Epithelial cell of esophagus (primary cell): ENCODE measurements around the gene FDXACB1.
"Not testable (repeated sequence)": the region's sequence is repeated elsewhere in the genome, so short reads cannot be mapped to it uniquely, and the experiment has no call there.

Experiments
- DNase-seq: peaks from one replicate; pipeline ENCODE4 v3.0.0; 2010; ENCODE audit warnings: low read depth
- H3K4me3 ChIP-seq: 2 replicates; pipeline ENCODE4 v1.5.1; 2011; ENCODE audit warnings: mild to moderate bottlenecking, low read length, control low read depth
- TF ChIP-seq, protein P1 (sequence below): IDR thresholded peaks from 2 replicates; pipeline ENCODE4 v1.5.1; 2011; ENCODE audit warnings: low read depth, mild to moderate bottlenecking, low read length, control low read depth, inconsistent platforms; ENCODE audit not compliant: insufficient read depth; ENCODE audit errors: missing control alignments

FDXACB1 gene

DNA sequence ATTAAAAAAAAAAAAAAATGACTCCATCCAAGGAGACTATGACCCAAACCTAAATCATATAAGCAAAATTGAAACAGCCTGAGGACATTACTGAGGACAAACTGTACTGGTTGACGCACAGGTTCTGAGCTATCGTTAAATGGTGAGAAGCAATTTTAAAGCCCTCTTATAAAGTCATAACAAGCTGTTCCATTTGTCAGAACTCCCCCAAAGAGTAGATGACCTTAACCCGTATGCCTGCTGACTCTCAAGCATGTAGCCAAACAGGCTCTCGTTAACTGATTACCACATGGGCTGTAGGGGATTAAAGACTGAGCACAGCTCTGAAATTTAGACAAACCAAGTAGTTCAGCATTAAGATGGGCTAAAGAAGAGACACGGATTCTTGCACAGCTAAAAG is 30.4 kb upstream of the FDXACB1 start:
- TF ChIP-seq, protein P1, sequence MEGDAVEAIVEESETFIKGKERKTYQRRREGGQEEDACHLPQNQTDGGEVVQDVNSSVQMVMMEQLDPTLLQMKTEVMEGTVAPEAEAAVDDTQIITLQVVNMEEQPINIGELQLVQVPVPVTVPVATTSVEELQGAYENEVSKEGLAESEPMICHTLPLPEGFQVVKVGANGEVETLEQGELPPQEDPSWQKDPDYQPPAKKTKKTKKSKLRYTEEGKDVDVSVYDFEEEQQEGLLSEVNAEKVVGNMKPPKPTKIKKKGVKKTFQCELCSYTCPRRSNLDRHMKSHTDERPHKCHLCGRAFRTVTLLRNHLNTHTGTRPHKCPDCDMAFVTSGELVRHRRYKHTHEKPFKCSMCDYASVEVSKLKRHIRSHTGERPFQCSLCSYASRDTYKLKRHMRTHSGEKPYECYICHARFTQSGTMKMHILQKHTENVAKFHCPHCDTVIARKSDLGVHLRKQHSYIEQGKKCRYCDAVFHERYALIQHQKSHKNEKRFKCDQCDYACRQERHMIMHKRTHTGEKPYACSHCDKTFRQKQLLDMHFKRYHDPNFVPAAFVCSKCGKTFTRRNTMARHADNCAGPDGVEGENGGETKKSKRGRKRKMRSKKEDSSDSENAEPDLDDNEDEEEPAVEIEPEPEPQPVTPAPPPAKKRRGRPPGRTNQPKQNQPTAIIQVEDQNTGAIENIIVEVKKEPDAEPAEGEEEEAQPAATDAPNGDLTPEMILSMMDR, result no peak
- peak; percentile 5 for DNase-seq
- H3K4me3 ChIP-seq, result peak overlapping the region; percentile 51

DNA sequence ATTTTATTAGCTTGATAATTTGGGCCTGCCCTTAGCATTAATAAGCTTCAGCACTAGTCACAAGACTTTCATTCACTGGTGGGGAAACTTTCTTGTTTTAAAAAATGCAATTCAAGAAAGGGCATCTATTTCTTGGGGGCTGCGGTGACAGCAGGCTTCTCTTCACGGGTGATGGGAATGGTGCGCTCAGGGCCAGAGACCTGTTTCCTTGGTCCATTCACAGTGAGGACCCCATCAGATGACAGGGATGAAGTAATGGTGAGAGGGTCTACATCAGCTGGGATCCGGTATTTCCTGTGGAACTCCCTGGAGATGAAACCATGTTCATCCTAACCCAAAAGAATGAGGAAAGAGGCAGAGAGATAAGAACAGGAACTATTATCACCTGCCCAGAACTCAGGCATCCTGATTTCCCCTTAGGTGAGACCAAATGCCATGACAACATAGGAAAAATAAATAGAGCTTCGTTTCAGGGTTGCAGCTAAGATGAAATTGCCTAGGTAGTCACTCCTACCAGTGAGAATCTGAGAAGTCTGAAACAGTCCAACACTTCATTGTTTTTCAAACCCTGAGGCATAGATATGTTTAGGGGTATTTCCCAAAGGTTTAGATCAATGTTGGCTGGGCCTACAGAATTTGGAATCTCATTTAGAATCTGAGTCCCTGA is 29.8 kb upstream of the FDXACB1 start:
- H3K4me3 ChIP-seq, result no peak overlapping the region
- TF ChIP-seq, protein P1, result no peak
- DNase-seq, result no peak

DNA sequence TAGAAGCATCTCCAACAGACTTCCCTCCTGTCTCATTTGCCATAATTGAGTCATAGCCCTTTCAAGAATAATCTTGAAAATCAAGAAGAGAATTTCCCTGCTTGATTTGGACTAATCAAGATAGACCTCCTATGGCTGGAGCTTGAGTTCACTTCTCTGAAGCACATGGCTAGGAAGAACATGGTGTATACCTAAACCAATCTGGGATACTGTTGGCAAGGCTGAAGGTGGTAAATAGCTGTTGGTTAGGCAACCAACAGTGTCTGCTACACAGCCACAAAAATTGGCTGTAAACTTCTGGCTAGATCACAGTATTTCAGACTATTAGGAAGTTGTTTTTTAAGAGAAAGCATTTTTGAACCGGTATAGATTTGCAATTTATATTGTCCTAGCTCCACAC is 27.7 kb upstream of the FDXACB1 start:
- TF ChIP-seq, protein P1, result no peak
- no peak overlapping the region for H3K4me3 ChIP-seq
- DNase-seq, result no peak

DNA sequence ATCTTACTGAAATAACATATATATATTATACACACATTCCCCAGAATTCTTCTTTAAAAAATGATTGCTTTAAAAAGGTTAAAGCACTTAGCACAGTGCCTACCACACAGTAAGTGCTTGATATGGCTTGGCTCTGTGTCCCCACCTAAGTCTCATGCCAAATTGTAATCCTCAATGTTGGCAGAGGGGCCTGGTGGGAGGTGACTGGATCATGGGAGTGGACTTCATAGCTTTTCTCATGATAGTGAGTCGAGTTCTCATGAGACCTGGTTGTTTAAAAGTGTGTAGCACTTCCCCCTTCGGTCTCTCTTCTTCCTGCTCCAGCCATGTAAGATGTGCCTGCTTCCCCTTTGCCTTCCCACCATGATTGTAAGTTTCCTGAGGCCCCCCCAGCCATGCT is 26.4 kb upstream of the FDXACB1 start:
- H3K4me3 ChIP-seq, result no peak overlapping the region
- TF ChIP-seq, protein P1, result no peak
- DNase-seq, result no peak

DNA sequence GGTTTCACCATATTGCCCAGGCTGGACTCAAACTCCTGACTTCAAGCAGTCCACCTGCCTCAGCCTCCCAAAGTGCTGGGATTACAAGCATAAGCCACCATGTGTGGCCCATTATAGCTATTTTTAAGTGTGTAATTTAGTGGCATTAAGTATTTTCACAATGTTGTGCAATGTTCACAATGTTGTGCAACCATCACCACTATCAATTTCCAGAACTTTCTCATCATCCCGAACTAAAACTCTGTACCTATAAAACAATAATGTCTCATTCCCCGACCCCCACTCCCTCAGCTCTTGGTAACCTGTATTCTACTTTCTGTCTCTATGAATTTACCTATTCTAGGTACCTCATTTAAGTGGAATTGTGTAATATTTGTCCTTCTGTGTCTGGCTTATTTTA is 7.9 kb upstream of the FDXACB1 start:
- no peak overlapping the region for H3K4me3 ChIP-seq
- no peak for DNase-seq
- TF ChIP-seq, protein P1, result no peak

DNA sequence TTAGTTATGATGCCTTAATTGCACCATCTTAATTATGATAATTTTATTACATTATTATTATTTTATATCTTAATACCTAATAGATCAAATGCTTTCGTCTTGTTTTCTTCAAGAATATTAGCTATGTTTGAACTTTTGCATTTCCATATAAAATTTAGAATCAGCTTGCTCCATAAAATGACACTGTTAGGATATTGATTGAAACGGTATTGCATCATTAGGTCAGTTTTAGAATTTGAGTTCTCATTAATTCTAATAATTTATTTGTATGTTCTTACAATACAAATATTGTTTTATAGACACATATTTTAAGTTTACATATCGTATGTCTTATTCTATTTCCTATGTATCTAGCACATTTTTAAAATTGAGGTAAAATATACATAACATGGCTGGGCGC is 7.1 kb upstream of the FDXACB1 start:
- DNase-seq, result no peak
- no peak overlapping the region for H3K4me3 ChIP-seq
- TF ChIP-seq, protein P1, result no peak

DNA sequence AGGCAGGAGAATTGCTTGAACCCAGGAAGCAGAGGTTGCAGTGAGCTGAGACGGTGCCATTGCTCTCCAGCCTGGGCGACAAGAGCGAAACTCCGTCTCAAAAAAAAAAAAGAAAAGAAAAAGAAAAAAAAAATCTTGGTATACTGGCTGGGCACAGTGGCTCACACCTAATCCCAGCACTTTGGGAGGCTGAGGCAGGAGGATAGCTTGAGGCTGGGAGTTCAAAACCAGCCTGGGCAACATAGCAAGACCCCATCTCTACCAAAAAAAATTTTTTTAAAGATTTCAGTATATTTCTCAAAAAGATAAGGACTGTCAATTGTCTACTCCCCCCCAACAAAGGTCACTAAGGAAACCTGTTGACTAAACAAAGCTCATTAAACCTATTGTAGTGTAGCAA is 6.1 kb upstream of the FDXACB1 start:
- H3K4me3 ChIP-seq, DNase-seq: not testable (repeated sequence)
